WTC11 (cell line): ENCODE measurements around the gene TNIK. TPM values are rescaled to one million over a fixed set of nuclear protein-coding genes. Genes with fewer than 3 reads are reported as not detected.

Source experiments
- ATAC-seq: fragments of 200-7000 bp; cut with Tn5 transposase; 2 replicates; pipeline ENCODE4 v1.10.0; 2021; ENCODE audit warnings: mild to moderate bottlenecking, moderate library complexity
- CTCF ChIA-PET: fragments of 300-600 bp; sonication (Branson Sonifier 250); formaldehyde crosslinking; loops from one replicate; lab custom pipeline; 2021; ENCODE audit warnings: antibody characterized with exemption; lab: Charles Lee
- POLR2A ChIA-PET: fragments of 350-600 bp; sonication (Branson Sonifier 250); formaldehyde crosslinking; loops from one replicate; lab custom pipeline; 2021; ENCODE audit warnings: antibody characterized with exemption; lab: Charles Lee
- DNase-seq: peaks from one replicate; pipeline ENCODE4 v3.0.0; 2021; ENCODE audit warnings: low spot score
- H3K27ac Mint-ChIP-seq: 2 replicates; pipeline ENCODE4 v1.8.0; 2021; ENCODE audit warnings: mixed read lengths
- H3K27me3 Mint-ChIP-seq: 2 replicates; pipeline ENCODE4 v1.8.0; 2021; ENCODE audit warnings: low read depth, mild to moderate bottlenecking, moderate library complexity, mixed read lengths
- H3K36me3 Mint-ChIP-seq: 2 replicates; pipeline ENCODE4 v1.8.0; 2021; ENCODE audit warnings: mixed read lengths
- H3K4me1 Mint-ChIP-seq: 2 replicates; pipeline ENCODE4 v1.8.0; 2022; ENCODE audit warnings: mixed read lengths
- H3K4me3 Mint-ChIP-seq: 2 replicates; pipeline ENCODE4 v1.8.0; 2021; ENCODE audit warnings: mild to moderate bottlenecking, moderate library complexity, mixed read lengths
- H3K9me3 Mint-ChIP-seq: 2 replicates; pipeline ENCODE4 v1.8.0; 2021; ENCODE audit warnings: mixed read lengths
- ESRRA ChIP-seq: sonication (generic); formaldehyde crosslinking; IDR thresholded peaks from 2 replicates; pipeline ENCODE4 v1.8.1; 2022; ENCODE audit warnings: mild to moderate bottlenecking, missing genetic modification reagents, borderline replicate concordance
- GTF2I ChIP-seq: fragments of 250-450 bp; sonication (Bioruptor Pico); conservative IDR thresholded peaks from 2 replicates; pipeline ENCODE4 v1.4.0; 2021; ENCODE audit warnings: mild to moderate bottlenecking
- JAZF1 ChIP-seq: fragments of 250-450 bp; sonication (Bioruptor Pico); IDR thresholded peaks from 2 replicates; pipeline ENCODE4 v1.9.0; 2021; ENCODE audit warnings: moderate library complexity, mild to moderate bottlenecking, inconsistent platforms
- NR1H2 ChIP-seq: sonication (generic); formaldehyde crosslinking; IDR thresholded peaks from 2 replicates; pipeline ENCODE4 v1.9.0; 2021; ENCODE audit warnings: mild to moderate bottlenecking, moderate library complexity, missing genetic modification reagents
- RELA ChIP-seq: sonication (generic); formaldehyde crosslinking; IDR thresholded peaks from 2 replicates; pipeline ENCODE4 v1.8.1; 2022; ENCODE audit warnings: missing genetic modification reagents, mild to moderate bottlenecking, borderline replicate concordance
- TEAD4 ChIP-seq: sonication (generic); formaldehyde crosslinking; IDR thresholded peaks from 2 replicates; pipeline ENCODE4 v1.8.0; 2022; ENCODE audit warnings: mild to moderate bottlenecking, missing genetic modification reagents
- TP53 ChIP-seq: sonication (generic); formaldehyde crosslinking; IDR thresholded peaks from 2 replicates; pipeline ENCODE4 v1.8.1; 2023; ENCODE audit warnings: mild to moderate bottlenecking, missing genetic modification reagents
- ZNF138 ChIP-seq: sonication (generic); formaldehyde crosslinking; conservative IDR thresholded peaks from 2 replicates; pipeline ENCODE4 v1.8.1; 2022; ENCODE audit warnings: mild to moderate bottlenecking, moderate library complexity, missing genetic modification reagents
- ZNF416 ChIP-seq: fragments of 250-450 bp; sonication (Bioruptor Pico); IDR thresholded peaks from 2 replicates; pipeline ENCODE4 v1.9.0; 2021; ENCODE audit warnings: mild to moderate bottlenecking, inconsistent platforms
- ZNF671 ChIP-seq: fragments of 250-450 bp; sonication (Bioruptor Pico); IDR thresholded peaks from 2 replicates; pipeline ENCODE4 v1.8.0; 2021; ENCODE audit warnings: mild to moderate bottlenecking
- total RNA-seq: library from RNA; stranded (reverse); gene quantifications from 3 replicates; pipeline ENCODE4 v1.2.3, GENCODE V29; 2021
- TF ChIP-seq, protein P1 (sequence below): fragments of 250-450 bp; sonication (Bioruptor Pico); IDR thresholded peaks from 2 replicates; pipeline ENCODE4 v1.9.0; 2021; ENCODE audit warnings: mild to moderate bottlenecking, borderline replicate concordance
- TF ChIP-seq, protein P2 (sequence below): sonication (generic); formaldehyde crosslinking; IDR thresholded peaks from 2 replicates; pipeline ENCODE4 v1.8.0; 2023; ENCODE audit warnings: mild to moderate bottlenecking, missing genetic modification reagents
- TF ChIP-seq, protein P3 (sequence below): sonication (generic); formaldehyde crosslinking; IDR thresholded peaks from 2 replicates; pipeline ENCODE4 v1.8.0; 2022; ENCODE audit warnings: mild to moderate bottlenecking, missing genetic modification reagents
- TF ChIP-seq, protein P4 (sequence below): sonication (generic); formaldehyde crosslinking; IDR thresholded peaks from 2 replicates; pipeline ENCODE4 v1.8.0; 2022; ENCODE audit warnings: mild to moderate bottlenecking, missing genetic modification reagents
- TF ChIP-seq, protein P5 (sequence below): sonication (generic); formaldehyde crosslinking; IDR thresholded peaks from 2 replicates; pipeline ENCODE4 v1.8.1; 2023; ENCODE audit warnings: mild to moderate bottlenecking, missing genetic modification reagents, moderate library complexity
- TF ChIP-seq, protein P6 (sequence below): fragments of 250-450 bp; sonication (Bioruptor Pico); IDR thresholded peaks from 2 replicates; pipeline ENCODE4 v1.9.0; 2021; ENCODE audit warnings: moderate library complexity, mild to moderate bottlenecking, inconsistent platforms, borderline replicate concordance

Gene TNIK
- total RNA-seq, 1 experiment from 2014 or later: 50.3 TPM

DNA sequence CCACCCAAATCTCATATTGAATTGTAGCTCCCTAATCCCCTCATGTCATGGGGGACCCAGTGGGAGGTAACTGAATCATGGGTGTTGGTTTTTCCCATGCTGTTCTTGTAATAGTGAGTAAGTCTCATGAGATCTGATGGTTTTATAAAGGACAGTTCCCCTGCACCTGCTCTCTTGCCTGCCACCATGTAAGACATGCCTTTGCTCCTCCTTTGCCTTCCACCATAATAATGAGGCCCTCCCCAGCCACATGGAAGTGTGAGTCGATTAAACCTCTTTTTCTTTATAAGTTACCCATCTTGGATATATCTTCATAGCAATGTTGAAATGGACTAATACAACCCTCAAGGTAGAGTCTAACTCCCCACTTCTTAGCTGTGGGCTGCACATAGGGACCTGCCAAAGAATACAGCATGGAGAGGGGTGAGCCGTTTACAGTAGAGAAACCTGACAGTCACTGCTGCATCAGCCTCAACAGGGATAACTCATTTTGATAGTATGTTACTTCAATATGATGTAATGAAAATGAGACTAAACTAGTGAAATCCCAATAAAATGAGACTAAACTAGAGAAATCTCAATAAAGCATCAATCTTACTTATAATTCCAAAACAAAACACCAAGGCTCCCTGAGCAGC is 117.3 kb downstream of the TNIK start:
- TF ChIP-seq ESRRA (CRISPR knock-in tag) (no peak), TP53 (CRISPR knock-in tag) (no peak), JAZF1 (CRISPR knock-in tag) (no peak), ZNF416 (CRISPR knock-in tag) (no peak), ZNF671 (no peak), GTF2I (CRISPR knock-in tag) (no peak), NR1H2 (CRISPR knock-in tag) (no peak), RELA (CRISPR knock-in tag) (no peak), ZNF138 (CRISPR knock-in tag) (no peak), TEAD4 (CRISPR knock-in tag) (no peak)
- TF ChIP-seq, protein P1, sequence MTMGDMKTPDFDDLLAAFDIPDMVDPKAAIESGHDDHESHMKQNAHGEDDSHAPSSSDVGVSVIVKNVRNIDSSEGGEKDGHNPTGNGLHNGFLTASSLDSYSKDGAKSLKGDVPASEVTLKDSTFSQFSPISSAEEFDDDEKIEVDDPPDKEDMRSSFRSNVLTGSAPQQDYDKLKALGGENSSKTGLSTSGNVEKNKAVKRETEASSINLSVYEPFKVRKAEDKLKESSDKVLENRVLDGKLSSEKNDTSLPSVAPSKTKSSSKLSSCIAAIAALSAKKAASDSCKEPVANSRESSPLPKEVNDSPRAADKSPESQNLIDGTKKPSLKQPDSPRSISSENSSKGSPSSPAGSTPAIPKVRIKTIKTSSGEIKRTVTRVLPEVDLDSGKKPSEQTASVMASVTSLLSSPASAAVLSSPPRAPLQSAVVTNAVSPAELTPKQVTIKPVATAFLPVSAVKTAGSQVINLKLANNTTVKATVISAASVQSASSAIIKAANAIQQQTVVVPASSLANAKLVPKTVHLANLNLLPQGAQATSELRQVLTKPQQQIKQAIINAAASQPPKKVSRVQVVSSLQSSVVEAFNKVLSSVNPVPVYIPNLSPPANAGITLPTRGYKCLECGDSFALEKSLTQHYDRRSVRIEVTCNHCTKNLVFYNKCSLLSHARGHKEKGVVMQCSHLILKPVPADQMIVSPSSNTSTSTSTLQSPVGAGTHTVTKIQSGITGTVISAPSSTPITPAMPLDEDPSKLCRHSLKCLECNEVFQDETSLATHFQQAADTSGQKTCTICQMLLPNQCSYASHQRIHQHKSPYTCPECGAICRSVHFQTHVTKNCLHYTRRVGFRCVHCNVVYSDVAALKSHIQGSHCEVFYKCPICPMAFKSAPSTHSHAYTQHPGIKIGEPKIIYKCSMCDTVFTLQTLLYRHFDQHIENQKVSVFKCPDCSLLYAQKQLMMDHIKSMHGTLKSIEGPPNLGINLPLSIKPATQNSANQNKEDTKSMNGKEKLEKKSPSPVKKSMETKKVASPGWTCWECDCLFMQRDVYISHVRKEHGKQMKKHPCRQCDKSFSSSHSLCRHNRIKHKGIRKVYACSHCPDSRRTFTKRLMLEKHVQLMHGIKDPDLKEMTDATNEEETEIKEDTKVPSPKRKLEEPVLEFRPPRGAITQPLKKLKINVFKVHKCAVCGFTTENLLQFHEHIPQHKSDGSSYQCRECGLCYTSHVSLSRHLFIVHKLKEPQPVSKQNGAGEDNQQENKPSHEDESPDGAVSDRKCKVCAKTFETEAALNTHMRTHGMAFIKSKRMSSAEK (CRISPR knock-in tag): no peak
- TF ChIP-seq, protein P2, sequence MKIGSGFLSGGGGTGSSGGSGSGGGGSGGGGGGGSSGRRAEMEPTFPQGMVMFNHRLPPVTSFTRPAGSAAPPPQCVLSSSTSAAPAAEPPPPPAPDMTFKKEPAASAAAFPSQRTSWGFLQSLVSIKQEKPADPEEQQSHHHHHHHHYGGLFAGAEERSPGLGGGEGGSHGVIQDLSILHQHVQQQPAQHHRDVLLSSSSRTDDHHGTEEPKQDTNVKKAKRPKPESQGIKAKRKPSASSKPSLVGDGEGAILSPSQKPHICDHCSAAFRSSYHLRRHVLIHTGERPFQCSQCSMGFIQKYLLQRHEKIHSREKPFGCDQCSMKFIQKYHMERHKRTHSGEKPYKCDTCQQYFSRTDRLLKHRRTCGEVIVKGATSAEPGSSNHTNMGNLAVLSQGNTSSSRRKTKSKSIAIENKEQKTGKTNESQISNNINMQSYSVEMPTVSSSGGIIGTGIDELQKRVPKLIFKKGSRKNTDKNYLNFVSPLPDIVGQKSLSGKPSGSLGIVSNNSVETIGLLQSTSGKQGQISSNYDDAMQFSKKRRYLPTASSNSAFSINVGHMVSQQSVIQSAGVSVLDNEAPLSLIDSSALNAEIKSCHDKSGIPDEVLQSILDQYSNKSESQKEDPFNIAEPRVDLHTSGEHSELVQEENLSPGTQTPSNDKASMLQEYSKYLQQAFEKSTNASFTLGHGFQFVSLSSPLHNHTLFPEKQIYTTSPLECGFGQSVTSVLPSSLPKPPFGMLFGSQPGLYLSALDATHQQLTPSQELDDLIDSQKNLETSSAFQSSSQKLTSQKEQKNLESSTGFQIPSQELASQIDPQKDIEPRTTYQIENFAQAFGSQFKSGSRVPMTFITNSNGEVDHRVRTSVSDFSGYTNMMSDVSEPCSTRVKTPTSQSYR (CRISPR knock-in tag): no peak
- TF ChIP-seq, protein P3, sequence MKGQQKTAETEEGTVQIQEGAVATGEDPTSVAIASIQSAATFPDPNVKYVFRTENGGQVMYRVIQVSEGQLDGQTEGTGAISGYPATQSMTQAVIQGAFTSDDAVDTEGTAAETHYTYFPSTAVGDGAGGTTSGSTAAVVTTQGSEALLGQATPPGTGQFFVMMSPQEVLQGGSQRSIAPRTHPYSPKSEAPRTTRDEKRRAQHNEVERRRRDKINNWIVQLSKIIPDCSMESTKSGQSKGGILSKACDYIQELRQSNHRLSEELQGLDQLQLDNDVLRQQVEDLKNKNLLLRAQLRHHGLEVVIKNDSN: no peak
- TF ChIP-seq, protein P4, sequence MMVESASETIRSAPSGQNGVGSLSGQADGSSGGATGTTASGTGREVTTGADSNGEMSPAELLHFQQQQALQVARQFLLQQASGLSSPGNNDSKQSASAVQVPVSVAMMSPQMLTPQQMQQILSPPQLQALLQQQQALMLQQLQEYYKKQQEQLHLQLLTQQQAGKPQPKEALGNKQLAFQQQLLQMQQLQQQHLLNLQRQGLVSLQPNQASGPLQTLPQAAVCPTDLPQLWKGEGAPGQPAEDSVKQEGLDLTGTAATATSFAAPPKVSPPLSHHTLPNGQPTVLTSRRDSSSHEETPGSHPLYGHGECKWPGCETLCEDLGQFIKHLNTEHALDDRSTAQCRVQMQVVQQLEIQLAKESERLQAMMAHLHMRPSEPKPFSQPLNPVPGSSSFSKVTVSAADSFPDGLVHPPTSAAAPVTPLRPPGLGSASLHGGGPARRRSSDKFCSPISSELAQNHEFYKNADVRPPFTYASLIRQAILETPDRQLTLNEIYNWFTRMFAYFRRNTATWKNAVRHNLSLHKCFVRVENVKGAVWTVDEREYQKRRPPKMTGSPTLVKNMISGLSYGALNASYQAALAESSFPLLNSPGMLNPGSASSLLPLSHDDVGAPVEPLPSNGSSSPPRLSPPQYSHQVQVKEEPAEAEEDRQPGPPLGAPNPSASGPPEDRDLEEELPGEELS: no peak
- TF ChIP-seq, protein P5, sequence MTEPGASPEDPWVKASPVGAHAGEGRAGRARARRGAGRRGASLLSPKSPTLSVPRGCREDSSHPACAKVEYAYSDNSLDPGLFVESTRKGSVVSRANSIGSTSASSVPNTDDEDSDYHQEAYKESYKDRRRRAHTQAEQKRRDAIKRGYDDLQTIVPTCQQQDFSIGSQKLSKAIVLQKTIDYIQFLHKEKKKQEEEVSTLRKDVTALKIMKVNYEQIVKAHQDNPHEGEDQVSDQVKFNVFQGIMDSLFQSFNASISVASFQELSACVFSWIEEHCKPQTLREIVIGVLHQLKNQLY (CRISPR knock-in tag): no peak
- TF ChIP-seq, protein P6, sequence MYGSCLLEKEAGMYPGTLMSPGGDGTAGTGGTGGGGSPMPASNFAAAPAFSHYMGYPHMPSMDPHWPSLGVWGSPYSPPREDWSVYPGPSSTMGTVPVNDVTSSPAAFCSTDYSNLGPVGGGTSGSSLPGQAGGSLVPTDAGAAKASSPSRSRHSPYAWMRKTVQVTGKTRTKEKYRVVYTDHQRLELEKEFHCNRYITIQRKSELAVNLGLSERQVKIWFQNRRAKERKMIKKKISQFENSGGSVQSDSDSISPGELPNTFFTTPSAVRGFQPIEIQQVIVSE: no peak
- DNase-seq: no peak
- CTCF ChIA-PET: no interaction called here

More for the DNA sequence above, 117.3 kb downstream of the TNIK start:
- no peak overlapping the region for H3K27ac Mint-ChIP-seq
- H3K4me3 Mint-ChIP-seq: no peak overlapping the region
- H3K4me1 Mint-ChIP-seq: peaks cover 47% of the 10 kb centered on the region
- H3K9me3 Mint-ChIP-seq: peaks cover 10% of the 10 kb centered on the region
- ATAC-seq: no peak
- H3K27me3 Mint-ChIP-seq: no peaks in the 10 kb centered on the region
- peaks cover 14% of the 10 kb centered on the region for H3K36me3 Mint-ChIP-seq
- POLR2A ChIA-PET: no interaction called here
